Pancreas (tissue), 10 donors: ENCODE measurements around the gene CST6. TPM values are rescaled to one million over a fixed set of nuclear protein-coding genes. Genes with fewer than 3 reads are reported as not detected.

Experiments
- ATAC-seq, 4 donors: fragments of 200-7000 bp; cut with Tn5 transposase; one replicate each; pipeline versions ENCODE4 v1.8.0 to v1.9.1; 2020; ENCODE audit warnings: mild to moderate bottlenecking in 4 of 4, moderate library complexity in 4 of 4
- DNase-seq, 6 donors: peaks; one replicate each; pipeline ENCODE4 v3.0.0-alpha.2; 2020
- FAIRE-seq: peaks from 2 replicates; lab custom pipeline; 2012; peaks lifted over from hg19 to GRCh38; lab: Jason Lieb, UNC
- H3K27ac ChIP-seq, 4 donors: fragments of 200-600 bp; sonication (generic); 1 replicate in 3 of 4; 2 replicates in 1 of 4; pipeline versions ENCODE4 v1.5.0 to v1.8.0; 2020
- H3K27me3 ChIP-seq, 4 donors: fragments of 200-600 bp; one replicate each; pipeline ENCODE4 v1.8.0; 2021
- H3K36me3 ChIP-seq, 3 donors: fragments of 200-600 bp; sonication (generic) in 1 of 3; one replicate each; pipeline versions ENCODE4 v1.5.0 to v1.8.0; 2020 to 2021
- H3K4me1 ChIP-seq, 3 donors: fragments of 200-600 bp; one replicate each; pipeline ENCODE4 v1.8.0; 2021
- H3K4me3 ChIP-seq, 4 donors: fragments of 200-600 bp; sonication (generic) in 2 of 4; one replicate each; pipeline versions ENCODE4 v1.5.0 to v1.8.0; 2020 to 2021
- H3K9me3 ChIP-seq, 4 donors: fragments of 200-600 bp; one replicate each; pipeline ENCODE4 v1.8.0; 2021
- WGBS, 2 donors: extraction: QIAGEN DNeasy Blood & Tissue Kit; methylation state at CpG; one replicate each; pipeline ENCODE4 v1.1.7; 2013; 5-methylcytosine and 5-hydroxymethylcytosine counted together
- intact Hi-C, 3 donors: fragments of 100-400 bp; cut with DNase I; formaldehyde crosslinking; loops; one replicate each; pipeline versions ENCODE4 v1.11.1 to v1.14.2; 2022
- polyA plus RNA-seq, 2 donors: library from polyadenylated mRNA; stranded (reverse); fragments of 200-250 nt; gene quantifications; one replicate each; pipeline ENCODE4 v1.2.3, GENCODE V29; 2013
- total RNA-seq, 6 donors: library from RNA; stranded (reverse); fragmentation: NEBNext Ultra II Directional in 4 of 6; extraction: Animal tissue kit (Norgen Biotek cat#: 25700) in 4 of 6; gene quantifications; one replicate each; pipeline versions ENCODE4 v1.2.1 to v1.2.4, GENCODE V29; 2021 to 2023
- TF ChIP-seq, protein P1 (sequence below), 4 donors: fragments of 200-600 bp; sonication (generic) in 3 of 4; IDR thresholded peaks; one replicate each; pipeline versions ENCODE4 v1.5.0 to v1.8.0; 2021; ENCODE audit warnings: antibody characterized with exemption in 4 of 4
- donor health status: healthy with polysubstance abuse.
- donor health status: DM: no; HTN: no; CAD: no; lungs with moderate emphysema.
- donor health status: DM: no; HTN: no; CAD: no.
- donor health status: control.
- donor health status: control.
- donor health status: Bipolar disorder and iron deficiency.
- donor health status: DM: yes; HTN: yes; CAD: no.
- donor health status: DM: no; HTN: no; CAD: no.
- donor health status: DM: no; HTN: no; CAD: no.
- donor health status: DM: yes; HTN: yes; CAD: no.

CST6 gene
- total and polyA plus RNA-seq, 8 donors, result 0.22 to 0.94 (median 0.72) TPM; not detected in 4

DNA sequence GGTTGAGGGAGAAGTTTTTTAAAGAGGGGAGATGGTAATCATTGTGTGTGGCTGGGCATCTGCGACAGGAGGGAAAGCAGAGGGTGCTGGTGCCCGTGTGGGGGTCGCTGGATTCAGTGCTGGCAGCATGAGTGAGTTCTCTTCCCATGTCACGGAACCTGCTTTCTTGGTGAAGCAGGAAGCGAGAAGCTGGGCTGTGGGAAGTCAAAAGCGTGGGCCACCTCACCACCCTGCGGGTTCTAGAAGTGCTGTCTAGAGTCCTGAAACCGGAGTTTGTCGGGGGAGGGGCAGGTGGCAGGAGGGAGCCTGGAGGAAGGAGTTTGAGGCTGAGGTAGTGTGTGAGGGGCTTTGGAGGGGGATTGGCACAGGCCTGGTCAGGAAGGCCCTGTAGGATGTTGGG lies 36.0 kb upstream of the CST6 start:
- Histone ChIP-seq H3K27ac (no peak overlapping the region), H3K4me1 (no peaks in the 10 kb centered on the region), H3K9me3 (no peaks in the 10 kb centered on the region), H3K36me3 (peaks cover 4 to 23% (median 22%) of the 10 kb centered on the region in 3 donors), H3K27me3 (no peaks in the 10 kb centered on the region), H3K4me3 (no peak overlapping the region)
- no peak for ATAC-seq
- DNase-seq, result peak in 1 of 6 donors; percentile 28
- TF ChIP-seq, protein P1, sequence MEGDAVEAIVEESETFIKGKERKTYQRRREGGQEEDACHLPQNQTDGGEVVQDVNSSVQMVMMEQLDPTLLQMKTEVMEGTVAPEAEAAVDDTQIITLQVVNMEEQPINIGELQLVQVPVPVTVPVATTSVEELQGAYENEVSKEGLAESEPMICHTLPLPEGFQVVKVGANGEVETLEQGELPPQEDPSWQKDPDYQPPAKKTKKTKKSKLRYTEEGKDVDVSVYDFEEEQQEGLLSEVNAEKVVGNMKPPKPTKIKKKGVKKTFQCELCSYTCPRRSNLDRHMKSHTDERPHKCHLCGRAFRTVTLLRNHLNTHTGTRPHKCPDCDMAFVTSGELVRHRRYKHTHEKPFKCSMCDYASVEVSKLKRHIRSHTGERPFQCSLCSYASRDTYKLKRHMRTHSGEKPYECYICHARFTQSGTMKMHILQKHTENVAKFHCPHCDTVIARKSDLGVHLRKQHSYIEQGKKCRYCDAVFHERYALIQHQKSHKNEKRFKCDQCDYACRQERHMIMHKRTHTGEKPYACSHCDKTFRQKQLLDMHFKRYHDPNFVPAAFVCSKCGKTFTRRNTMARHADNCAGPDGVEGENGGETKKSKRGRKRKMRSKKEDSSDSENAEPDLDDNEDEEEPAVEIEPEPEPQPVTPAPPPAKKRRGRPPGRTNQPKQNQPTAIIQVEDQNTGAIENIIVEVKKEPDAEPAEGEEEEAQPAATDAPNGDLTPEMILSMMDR (IDR thresholded peaks at IDR 0.05), result no peak
- FAIRE-seq, result no peak
- WGBS, 2 donors, result 95 to 96% methylated on average over 9 of the region's 9 CpGs
- intact Hi-C loops, result no loop called here

DNA sequence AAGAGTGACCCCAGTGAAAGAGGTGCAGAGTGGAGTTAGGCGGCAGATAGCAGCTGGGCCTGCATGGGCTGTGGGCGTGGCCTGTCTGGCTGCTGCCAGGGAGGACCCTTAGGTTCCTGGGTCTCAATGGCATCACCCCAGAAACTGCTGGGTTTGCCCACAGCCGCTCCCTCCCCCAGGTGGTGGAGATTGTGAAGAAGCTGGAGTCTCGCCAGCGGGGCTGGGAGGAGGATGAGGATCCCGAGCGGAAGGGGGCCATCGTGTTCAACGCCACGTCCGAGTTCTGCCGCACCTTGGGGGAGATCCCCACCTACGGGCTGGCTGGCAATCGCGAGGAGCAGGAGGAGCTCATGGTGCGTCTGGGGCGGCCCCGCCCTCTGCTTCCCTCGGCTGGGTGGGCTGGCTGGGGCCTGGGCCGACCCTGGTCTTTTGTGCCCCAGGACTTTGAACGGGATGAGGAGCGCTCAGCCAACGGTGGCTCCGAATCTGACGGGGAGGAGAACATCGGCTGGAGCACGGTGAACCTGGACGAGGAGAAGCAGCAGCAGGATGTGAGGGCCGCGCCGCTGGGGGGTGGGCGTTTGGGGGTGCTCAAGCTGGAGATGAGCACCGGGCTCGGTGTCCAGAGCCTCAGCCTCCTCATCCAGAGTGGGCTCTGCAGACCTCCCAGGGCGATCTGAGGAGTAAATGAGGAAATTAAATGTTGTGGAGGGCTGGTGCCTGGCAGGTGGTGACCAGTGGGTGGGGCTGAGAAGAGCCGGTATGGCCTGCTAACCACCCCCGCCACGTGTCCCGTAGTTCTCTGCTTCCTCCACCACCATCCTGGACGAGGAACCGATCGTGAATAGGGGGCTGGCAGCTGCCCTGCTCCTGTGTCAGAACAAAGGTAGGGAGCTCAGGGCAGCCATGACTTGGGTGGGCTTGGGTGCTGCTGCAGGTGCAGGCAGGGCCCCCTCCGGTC lies 35.3 kb upstream of the CST6 start:
- Histone ChIP-seq H3K4me1 (no peaks in the 10 kb centered on the region), H3K27ac (no peak overlapping the region), H3K4me3 (no peak overlapping the region), H3K27me3 (no peaks in the 10 kb centered on the region), H3K36me3 (peaks cover 4 to 23% (median 22%) of the 10 kb centered on the region in 3 donors), H3K9me3 (no peaks in the 10 kb centered on the region)
- peak in 1 of 6 donors; percentile 74 for DNase-seq
- TF ChIP-seq, protein P1 (IDR thresholded peaks at IDR 0.05), result no peak
- peak in 1 of 4 donors; percentile 3 for ATAC-seq
- intact Hi-C loops, result no loop called here
- 86 to 89% methylated on average over 42 to 43 of the region's 43 CpGs for WGBS, 2 donors
- FAIRE-seq, result no peak

DNA sequence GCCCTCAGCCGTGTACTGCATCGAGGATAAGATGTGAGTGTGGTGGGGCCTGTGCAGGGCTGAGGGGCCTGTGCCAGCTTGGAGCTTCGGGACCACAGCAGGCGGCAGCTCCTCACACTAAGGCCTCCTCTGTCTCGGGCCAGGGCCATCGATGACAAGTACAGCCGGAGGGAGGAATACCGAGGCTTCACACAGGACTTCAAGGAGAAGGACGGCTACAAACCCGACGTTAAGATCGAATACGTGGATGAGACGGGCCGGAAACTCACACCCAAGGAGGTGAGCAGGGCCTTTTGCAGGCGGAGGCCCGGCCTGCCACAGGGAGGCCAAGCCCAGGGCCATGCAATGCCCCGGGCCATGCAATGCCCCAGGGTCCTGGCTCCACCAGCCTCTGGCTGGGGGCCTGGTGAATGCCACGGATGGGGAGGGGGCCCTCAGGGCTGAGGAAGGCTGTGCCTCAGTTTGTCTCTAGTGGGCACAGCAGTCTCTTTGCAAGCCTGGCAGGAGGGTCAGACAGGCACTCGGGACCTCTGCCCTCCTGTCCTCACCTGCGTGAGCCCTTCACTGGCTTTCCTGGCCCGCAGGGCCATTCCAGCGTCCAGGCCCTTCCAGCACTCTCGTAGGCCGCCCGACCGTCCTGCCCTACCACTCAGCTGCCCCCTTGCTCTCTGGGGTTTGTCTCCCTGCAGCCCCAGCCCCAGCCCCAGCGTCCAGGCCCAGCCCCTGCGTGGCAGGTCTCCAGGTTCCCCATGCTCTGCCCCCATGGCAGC lies 34.0 kb upstream of the CST6 start:
- DNase-seq (peak in 1 of 6 donors; percentile 73), FAIRE-seq (no peak), ATAC-seq (no peak)
- Histone ChIP-seq H3K4me1 (no peaks in the 10 kb centered on the region), H3K4me3 (no peak overlapping the region), H3K27me3 (no peaks in the 10 kb centered on the region), H3K27ac (no peak overlapping the region), H3K9me3 (no peaks in the 10 kb centered on the region), H3K36me3 (peaks cover 4 to 23% (median 22%) of the 10 kb centered on the region in 3 donors)
- TF ChIP-seq, protein P1 (IDR thresholded peaks at IDR 0.05), result no peak
- intact Hi-C loops, result no loop called here
- WGBS, 2 donors, result 87 to 93% methylated on average over 29 of the region's 29 CpGs

DNA sequence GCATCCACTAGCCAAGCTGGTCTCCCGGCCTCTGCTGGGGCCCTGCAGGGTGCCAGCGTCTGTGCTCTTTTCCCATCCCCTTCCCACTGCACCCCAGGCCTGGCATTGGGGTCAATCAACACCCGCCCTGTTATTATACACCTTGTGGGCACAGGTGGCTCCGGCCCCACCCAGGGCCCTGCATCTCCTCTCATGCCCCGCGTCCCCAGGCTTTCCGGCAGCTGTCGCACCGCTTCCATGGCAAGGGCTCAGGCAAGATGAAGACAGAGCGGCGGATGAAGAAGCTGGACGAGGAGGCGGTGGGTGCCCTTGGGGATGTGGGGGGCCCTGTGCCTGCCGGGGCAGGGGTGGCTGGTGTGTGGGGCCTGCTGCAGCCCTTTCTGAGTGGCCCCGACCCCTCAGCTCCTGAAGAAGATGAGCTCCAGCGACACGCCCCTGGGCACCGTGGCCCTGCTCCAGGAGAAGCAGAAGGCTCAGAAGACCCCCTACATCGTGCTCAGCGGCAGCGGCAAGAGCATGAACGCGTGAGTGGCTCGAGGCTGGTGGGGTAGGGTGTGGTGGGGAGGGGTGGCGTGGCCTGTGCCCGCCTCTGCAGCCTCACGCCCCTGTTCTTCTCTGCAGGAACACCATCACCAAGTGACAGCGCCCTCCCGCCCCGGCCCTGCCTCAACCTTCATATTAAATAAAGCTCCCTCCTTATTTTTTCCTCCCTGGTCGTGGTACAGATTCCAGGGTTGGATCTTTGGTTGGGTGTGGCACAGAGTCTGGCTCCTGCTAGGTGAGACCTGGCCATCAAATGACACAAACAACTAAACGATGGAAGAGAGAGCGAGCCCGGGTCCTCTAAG lies 33.2 kb upstream of the CST6 start:
- WGBS, 2 donors, result 90 to 93% methylated on average over 28 to 34 of the region's 34 CpGs
- FAIRE-seq, result no peak

More for the DNA sequence above, 33.2 kb upstream of the CST6 start:
- DNase-seq (no peak), ATAC-seq (no peak)
- Histone ChIP-seq H3K27me3 (no peaks in the 10 kb centered on the region), H3K36me3 (peaks cover 4 to 23% (median 18%) of the 10 kb centered on the region in 3 donors), H3K27ac (no peak overlapping the region), H3K4me3 (no peak overlapping the region), H3K9me3 (no peaks in the 10 kb centered on the region), H3K4me1 (no peaks in the 10 kb centered on the region)
- intact Hi-C loops, result no loop called here
- TF ChIP-seq, protein P1 (IDR thresholded peaks at IDR 0.05), result no peak
